IMR-90 (cell line): ENCODE results near the gene SLC25A30.

ENCODE experiments used
- CTCF ChIP-seq: conservative IDR thresholded peaks from 2 replicates; pipeline ENCODE4 v1.5.1; 2012; ENCODE audit warnings: mild to moderate bottlenecking, low read depth, low read length, improper control_type of control experiment
- ELK1 ChIP-seq: fragments of 150-350 bp; IDR thresholded peaks from 2 replicates; pipeline ENCODE4 v1.6.1; 2016; ENCODE audit warnings: low read depth, mild to moderate bottlenecking, low read length, moderate library complexity, borderline replicate concordance
- USF2 ChIP-seq: fragments of 150-350 bp; IDR thresholded peaks from 2 replicates; pipeline ENCODE4 v1.6.1; 2017; ENCODE audit warnings: mild to moderate bottlenecking, antibody characterized with exemption, low read length, low read depth

GRCh38 chr13:45349438-45349837, 68.7 kb downstream of the SLC25A30 start:
- TF ChIP-seq CTCF: no peak
- no peak for TF ChIP-seq ELK1
- no peak for TF ChIP-seq USF2
